SW480 (cell line): ENCODE data around the gene APPL1.
"Not testable (repeated sequence)": the region's sequence is repeated elsewhere in the genome, so short reads cannot be mapped to it uniquely, and the experiment has no call there.

Experiments
- DNase-seq: peaks from one replicate; pipeline ENCODE4 v3.0.0-alpha.2; 2016; ENCODE audit warnings: low spot score

The APPL1 gene

DNA sequence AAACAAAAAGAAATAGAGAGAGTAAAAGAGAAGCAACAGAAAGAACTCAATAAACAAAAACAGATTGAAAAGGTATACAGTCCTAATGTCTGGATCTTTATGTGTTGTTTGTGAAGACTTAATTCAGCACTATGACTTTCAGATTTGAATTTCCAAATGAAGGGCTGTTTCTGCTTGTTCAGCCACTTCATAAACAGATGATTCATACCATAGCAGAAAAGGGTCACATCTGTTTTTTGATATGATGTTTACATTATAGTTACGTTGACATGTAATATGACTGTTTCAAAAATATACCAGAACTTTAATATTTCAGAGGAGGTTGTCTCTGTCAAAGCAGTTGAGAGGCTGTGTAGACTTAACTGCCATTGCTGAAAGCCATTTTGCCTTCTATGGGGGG lies 40.9 kb downstream of the APPL1 start:
- no peak for DNase-seq

DNA sequence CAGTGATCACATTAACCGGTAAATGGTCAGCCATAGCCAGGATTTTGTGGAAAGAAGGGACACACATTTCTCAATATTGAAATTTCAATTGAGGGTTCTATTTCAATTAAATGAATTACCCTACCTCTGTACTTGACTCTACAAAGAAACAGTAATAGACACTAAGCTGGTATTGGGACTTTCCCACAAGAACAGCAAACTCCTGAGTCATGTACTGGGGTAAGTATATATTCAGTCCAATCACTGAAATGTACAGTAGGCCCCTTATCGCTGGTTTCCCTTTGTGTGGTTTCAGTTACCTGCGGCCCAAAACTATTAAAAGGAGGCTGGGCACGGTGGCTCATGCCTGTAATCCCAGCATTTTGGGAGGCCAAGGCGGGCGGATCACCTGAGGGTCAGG lies 47.3 kb downstream of the APPL1 start:
- DNase-seq, result no peak

DNA sequence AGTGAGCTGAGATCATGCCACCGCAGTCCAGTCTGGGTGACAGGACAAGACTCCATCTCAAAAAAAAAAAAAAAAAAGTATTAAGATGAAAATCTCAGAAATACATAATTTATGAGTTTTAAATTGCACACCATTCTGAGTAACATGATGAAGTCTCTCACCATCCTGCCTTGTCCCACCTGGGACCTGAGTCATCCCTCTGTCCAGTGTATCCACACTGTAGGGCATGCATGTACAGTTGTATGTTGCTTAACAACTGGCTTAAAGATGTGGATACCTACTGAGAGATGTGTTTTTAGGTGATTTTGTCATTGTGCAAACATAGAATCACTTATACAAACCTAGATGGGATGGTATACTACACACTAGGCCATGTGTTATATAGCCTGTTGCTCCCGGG lies 47.9 kb downstream of the APPL1 start:
- DNase-seq, result no peak

DNA sequence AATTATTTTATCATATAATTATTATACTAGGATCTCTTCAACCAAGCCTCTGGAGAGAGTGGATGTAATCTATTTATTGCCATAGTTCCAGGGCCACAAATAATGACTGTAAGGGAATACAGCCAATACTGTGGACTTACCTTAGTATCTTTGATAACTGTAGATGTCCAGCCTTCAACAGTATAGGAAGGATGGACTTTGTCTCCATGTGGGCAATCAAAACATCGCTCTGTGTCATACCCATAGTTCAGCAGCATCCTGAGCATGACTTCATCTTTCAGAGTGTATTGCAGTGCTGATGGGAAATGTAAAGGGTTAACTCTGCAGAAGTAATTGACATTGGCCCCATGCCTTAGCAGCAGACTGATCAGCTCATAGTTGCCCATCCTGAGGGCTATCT lies 50.7 kb downstream of the APPL1 start:
- DNase-seq, result no peak

- DNase-seq, result no peak
These were observed 52.2 kb downstream of the APPL1 start for GRCh38 chr3:57279685-57280084.

- DNase-seq, result peak; percentile 7
These were observed 54.2 kb downstream of the APPL1 start for GRCh38 chr3:57281715-57282114.

DNA sequence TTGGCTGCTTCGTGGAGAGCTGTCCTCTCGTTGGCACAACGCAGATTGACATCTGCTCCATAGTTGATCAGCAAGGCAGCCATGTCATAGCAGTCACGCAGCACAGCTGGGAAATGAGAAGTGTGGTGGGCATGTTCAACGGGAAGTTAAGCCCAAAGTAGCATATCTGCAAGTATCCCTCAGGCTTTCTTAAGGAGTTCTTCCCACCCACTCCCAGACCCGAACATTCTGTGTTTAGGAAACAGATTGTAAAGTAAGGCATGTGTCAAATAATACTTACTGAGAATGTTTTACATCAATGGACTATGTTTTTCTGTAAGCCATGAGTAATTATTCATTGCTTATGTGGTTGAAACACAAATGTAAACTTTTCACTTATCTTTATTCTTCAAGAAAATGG lies 55.8 kb downstream of the APPL1 start:
- no peak for DNase-seq

DNA sequence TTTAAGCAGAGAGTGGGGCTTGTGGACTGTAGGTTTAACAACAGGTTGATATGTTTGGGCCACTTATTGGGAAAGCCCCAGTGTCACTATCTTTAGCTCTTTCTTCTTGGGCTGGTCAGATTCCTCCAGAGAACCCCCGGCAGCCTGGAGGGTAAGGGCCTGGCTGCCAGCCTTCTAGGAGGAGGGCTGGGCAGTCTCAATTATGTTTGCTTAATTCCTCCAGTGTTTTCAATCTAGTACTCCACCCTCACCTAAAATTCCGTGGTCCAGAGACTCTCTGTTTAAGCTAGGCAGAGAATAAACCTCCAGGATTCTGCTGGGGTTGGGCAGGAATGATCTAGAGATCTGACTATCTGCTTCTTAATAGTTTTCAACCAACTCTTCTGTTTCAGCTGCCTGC lies 59.7 kb downstream of the APPL1 start:
- DNase-seq, result no peak

DNA sequence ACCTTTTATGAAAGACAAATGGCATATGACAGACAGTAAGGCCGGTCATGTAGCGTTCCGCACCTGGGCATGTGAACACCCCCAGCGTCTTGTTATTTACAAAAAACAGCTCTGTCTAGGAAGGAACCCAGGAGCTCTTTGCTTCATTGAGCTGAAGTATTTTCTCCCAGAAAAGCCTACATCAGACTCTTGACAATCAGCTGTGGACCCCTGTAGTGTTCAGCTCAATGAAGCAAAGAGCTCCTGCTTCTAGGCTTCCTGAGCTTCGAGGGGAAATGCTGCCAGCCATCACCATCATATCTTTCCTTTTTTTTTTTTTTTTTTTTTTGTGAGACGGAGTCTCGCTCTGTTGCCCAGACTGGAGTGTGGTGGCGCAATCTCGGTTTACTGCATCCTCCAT lies 60.9 kb downstream of the APPL1 start:
- no peak for DNase-seq

GRCh38 chr3:57292159-57292896 lies 64.8 kb downstream of the APPL1 start, which contains the start of gene ASB14:
Gene ASB14 (minus strand): TSS chr3:57292685. CDS start chr3:57292033, 652 bp downstream.
- DNase-seq, result no peak

- no peak for DNase-seq
These were observed 65.5 kb downstream of the APPL1 start for GRCh38 chr3:57292897-57293526.

GRCh38 chr3:57298041-57298440 lies 70.5 kb downstream of the APPL1 start:
- DNase-seq, result peak; percentile 35

GRCh38 chr3:57303520-57303919 lies 76.0 kb downstream of the APPL1 start:
- DNase-seq, result not testable (repeated sequence)

GRCh38 chr3:57309769-57310360 lies 82.3 kb downstream of the APPL1 start:
- no peak for DNase-seq

DNA sequence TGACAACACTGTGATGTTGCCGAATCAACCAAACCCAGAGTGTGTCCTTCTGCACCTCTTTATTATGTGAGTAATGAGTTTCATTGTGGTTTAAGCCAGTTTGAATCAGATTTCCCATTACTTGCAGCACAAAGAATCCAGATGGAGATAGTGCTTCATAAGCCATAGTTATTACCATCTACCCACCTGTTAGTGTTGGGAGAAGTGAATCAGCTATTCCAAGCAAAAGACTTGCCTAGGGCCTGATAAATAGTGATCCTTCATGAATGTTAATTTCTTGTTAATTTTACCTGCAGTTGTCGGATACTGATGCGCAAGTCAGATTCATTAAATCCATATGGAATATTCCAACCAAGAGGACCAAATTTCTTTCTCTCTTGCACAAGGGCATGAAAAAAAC lies 86.7 kb downstream of the APPL1 start:
- DNase-seq, result no peak
